ENCODE measurements around the gene ZNF598.
A peak's percentile ranks its signal among the peaks of the same experiment; 100 is the strongest.

The ZNF598 gene

GRCh38 chr16:2009791-2010510 lies at the start of gene ZNF598:
Gene ZNF598, minus strand, starts transcription at chr16:2009821.
- Histone ChIP-seq H3K27ac (peak within 1 kb of the TSS; percentile 84 to 92), H3K4me1 (peaks cover 0 to 48% (median 47%) of the 10 kb centered on the region in 4 donors), H3K36me3 (peaks cover 0 to 6% (median 0%) of the 10 kb centered on the region in 3 donors), H3K27me3 (no peaks in the 10 kb centered on the region), H3K9me3 (no peaks in the 10 kb centered on the region), H3K4me3 (peak within 1 kb of the TSS; percentile 90 to 99)
- intact Hi-C loops (cut with DNase I; ENCODE audit: low total_unique reads) = no loop called here
- TF ChIP-seq CTCF (IDR thresholded peaks at IDR 0.05) = peak in 1 of 2 experiments; percentile 12
- peak; percentile 77 to 90 for DNase-seq

GRCh38 chr16:2058872-2059271 lies 49.3 kb upstream of the ZNF598 start:
- intact Hi-C loops (cut with DNase I; ENCODE audit: low total_unique reads) = no loop called here
- H3K36me3 ChIP-seq = peaks cover 40 to 97% (median 79%) of the 10 kb centered on the region in 3 donors
- no peaks in the 10 kb centered on the region for H3K4me1 ChIP-seq
- H3K4me3 ChIP-seq = no peak overlapping the region
- TF ChIP-seq CTCF (IDR thresholded peaks at IDR 0.05) = no peak
- no peak for DNase-seq
- H3K27ac ChIP-seq = no peak overlapping the region
- H3K27me3 ChIP-seq = no peaks in the 10 kb centered on the region
- no peaks in the 10 kb centered on the region for H3K9me3 ChIP-seq

- intact Hi-C loops (cut with DNase I; ENCODE audit: low total_unique reads) = no loop called here
Observed at GRCh38 chr16:2058420-2058819, 48.8 kb upstream of the ZNF598 start.

GRCh38 chr16:2057438-2057837 lies 47.8 kb upstream of the ZNF598 start:
- DNase-seq = no peak
- Histone ChIP-seq H3K36me3 (peaks cover 38 to 97% (median 77%) of the 10 kb centered on the region in 3 donors), H3K27ac (no peak overlapping the region), H3K9me3 (no peaks in the 10 kb centered on the region), H3K27me3 (no peaks in the 10 kb centered on the region), H3K4me1 (no peaks in the 10 kb centered on the region), H3K4me3 (no peak overlapping the region)
- no peak for TF ChIP-seq CTCF (IDR thresholded peaks at IDR 0.05)
- intact Hi-C loops (cut with DNase I; ENCODE audit: low total_unique reads) = no loop called here

More at GRCh38 chr16:2058420-2058819, 48.8 kb upstream of the ZNF598 start:
- no peaks in the 10 kb centered on the region for H3K9me3 ChIP-seq
- H3K27me3 ChIP-seq = no peaks in the 10 kb centered on the region
- TF ChIP-seq CTCF (IDR thresholded peaks at IDR 0.05) = no peak
- peaks cover 40 to 97% (median 79%) of the 10 kb centered on the region in 3 donors for H3K36me3 ChIP-seq
- no peak overlapping the region for H3K27ac ChIP-seq
- no peaks in the 10 kb centered on the region for H3K4me1 ChIP-seq
- DNase-seq = no peak
- H3K4me3 ChIP-seq = no peak overlapping the region

- DNase-seq = no peak
- Histone ChIP-seq H3K27me3 (no peaks in the 10 kb centered on the region), H3K9me3 (no peaks in the 10 kb centered on the region), H3K36me3 (peaks cover 38 to 97% (median 77%) of the 10 kb centered on the region in 3 donors), H3K27ac (no peak overlapping the region), H3K4me1 (no peaks in the 10 kb centered on the region), H3K4me3 (no peak overlapping the region)
- intact Hi-C loops (cut with DNase I; ENCODE audit: low total_unique reads) = no loop called here
- no peak for TF ChIP-seq CTCF (IDR thresholded peaks at IDR 0.05)
Observed at GRCh38 chr16:2056681-2057407, 47.2 kb upstream of the ZNF598 start.

Data from tibial artery (tissue), 4 donors.